AG09319 (cell line): ENCODE measurements around the gene TSC1.
"Not testable (repeated sequence)": the region's sequence is repeated elsewhere in the genome, so short reads cannot be mapped to it uniquely, and the experiment has no call there.

Experiments
- DNase-seq: peaks from one replicate; pipeline ENCODE4 v3.0.0-alpha.2; 2010; ENCODE audit warnings: low read depth; ENCODE audit errors: extremely low read depth
- CTCF ChIP-seq: IDR thresholded peaks from 2 replicates; pipeline ENCODE4 v1.5.1; 2011; ENCODE audit warnings: low read depth, mild to moderate bottlenecking, inconsistent platforms, low read length, moderate library complexity

Gene TSC1

DNA sequence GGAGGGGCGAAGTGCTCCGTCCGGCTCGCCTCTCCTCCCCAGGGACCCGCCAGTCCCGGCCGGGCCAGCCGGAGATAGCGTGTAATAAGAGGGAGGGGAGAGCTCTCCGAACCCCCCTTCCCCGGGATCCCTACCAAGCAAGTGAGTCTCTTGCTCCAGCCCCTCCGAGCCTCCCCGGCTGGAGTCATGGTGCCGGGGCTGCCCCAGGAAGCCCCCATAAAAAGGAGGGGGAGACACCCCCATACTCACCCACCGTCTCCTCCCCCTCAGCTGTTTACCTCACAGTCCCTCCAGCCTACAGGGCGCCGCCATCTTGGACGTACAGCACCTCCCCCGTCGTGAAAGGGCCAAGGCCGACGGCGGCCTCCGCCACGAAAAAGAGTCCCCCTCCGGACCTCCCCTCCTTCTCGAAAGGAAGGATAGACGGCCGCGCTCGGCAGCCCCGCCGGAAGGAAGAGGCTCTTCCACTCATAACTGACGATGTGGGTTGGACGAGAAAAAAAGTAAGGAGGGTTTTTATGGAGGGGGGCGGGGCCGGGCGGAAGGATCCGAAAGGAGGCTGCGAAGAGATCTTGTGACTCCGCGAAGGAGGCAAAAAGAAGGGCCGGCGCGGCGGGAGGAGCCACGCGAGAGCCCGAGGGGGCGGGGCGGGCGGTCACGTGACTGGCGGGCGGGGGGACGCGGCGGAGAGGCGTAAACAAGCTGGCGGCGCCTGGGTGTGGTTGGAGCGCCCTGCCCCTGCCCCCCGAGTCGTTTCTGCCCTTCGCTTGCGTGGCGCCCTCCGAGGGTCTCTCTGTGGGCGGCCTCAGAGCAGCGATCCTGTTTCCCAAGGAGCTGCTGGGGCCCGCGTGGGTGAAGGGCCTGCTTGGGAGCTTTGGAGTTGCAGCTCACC lies at the start of gene TSC1:
TSS of gene TSC1 (minus strand) at position 323 of the 892 bp plus-strand sequence. CDS start 15,744 bp downstream, outside the sequence.
- TF ChIP-seq CTCF, result no peak
- DNase-seq, result peak; percentile 94

DNA sequence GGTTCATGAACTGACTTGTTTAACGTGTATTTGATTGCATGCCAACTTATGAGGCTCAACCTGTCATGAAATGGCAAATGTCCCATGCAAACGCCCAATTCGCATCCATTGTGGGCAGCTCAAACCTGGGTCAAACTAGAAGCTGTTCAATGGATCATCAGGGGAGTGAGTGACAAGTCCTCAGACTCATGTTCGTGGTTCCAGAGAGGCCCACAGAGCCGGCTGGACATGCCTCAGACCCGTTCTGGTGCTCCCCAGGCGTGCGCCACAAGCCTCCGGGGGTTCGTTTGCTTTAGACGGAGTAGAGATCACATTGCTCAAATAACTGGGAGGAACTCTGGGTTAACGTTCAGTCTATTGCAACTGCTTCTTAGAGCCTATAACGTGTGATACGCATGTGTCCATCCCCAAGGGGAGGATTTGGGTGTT lies 49.1 kb upstream of the TSC1 start:
- no peak for DNase-seq
- no peak for TF ChIP-seq CTCF

DNA sequence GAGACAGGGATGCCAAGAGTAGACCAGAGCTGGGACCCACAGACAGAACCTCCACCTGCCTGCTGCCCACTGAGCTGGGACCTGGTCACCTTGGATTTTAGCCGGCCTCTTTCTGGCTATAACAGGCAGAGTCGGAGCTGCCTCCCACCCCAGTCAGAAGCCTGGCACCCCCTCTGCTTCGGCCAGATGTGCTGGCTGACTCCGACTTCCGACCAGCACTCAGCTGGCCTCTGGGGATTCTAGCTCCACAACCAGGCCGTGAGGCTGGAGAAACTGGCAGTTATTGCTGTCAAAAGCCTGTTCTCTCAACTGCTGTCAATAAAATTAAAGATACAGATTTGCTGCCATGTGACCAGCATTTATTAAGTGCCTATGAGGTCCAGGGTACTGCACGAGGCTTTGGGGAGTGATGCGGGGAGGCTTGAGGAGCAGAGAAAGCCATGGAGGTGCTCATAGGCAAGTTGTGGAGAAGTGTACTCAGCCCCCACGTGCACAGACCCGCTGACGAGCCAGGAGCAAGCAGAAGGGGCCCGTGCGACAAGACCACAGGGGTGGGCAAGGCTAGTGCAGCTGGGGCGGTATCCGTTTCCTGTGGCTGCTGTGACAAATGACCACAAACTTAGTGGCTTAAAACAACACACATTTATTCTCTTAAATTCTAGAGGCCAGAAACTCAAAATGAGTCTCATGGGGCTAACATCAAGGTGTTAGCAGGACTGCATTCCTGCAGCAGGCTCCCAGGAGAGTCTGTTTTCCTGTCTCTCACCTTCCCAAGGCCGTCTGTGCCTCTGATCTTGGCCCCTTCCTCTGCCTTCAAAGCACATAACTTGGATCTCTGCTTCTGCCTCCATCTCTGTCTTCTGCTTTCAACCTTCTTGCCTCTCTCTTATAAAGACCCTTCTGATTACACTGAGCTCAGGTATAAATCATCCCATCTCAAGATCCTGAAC lies 47.2 kb upstream of the TSC1 start:
- DNase-seq, result no peak

DNA sequence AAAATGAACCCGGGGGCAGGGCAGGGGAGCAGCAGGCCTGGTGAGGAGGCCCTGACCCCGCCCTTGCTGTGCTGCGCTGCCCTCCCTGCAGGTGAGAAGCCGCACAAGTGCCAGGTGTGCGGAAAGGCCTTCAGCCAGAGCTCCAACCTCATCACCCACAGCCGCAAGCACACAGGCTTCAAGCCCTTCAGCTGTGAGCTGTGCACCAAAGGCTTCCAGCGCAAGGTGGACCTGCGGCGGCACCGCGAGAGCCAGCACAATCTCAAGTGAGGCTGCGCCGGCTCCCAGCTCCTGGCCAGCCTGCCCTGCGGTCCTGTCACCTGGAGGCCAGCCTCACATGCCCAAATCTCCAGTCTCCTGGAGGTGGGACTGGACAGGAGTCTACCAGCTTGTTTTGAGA lies 46.4 kb upstream of the TSC1 start:
- no peak for DNase-seq
- no peak for TF ChIP-seq CTCF

More for the DNA sequence above, 47.2 kb upstream of the TSC1 start:
- TF ChIP-seq CTCF, result no peak

DNA sequence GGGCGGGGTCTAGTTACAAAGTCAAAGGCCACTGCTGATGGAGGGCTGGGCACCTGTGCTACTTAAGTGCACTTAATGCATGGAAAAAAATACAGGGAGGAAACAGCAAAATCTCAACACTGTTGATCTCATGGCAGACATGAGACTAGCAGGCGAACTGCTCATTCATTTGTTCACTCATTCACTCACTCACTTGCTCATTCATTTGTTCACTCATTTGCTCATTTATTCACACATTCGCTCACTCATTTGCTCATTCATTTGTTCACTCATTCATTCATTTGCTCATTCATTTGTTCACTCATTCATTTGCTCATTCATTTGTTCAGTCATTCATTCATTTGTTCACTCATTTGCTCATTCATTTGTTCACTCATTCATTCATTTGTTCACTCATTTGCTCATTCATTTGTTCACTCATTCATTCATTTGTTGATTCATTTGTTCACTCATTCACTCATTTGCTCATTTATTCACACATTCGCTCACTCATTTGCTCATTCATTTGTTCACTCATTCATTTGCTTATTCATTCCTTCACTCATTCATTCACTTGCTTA lies 45.7 kb upstream of the TSC1 start:
- not testable (repeated sequence) for DNase-seq

GRCh38 chr9:132989414-132989996 lies 45.1 kb upstream of the TSC1 start:
- no peak for DNase-seq
- no peak for TF ChIP-seq CTCF

DNA sequence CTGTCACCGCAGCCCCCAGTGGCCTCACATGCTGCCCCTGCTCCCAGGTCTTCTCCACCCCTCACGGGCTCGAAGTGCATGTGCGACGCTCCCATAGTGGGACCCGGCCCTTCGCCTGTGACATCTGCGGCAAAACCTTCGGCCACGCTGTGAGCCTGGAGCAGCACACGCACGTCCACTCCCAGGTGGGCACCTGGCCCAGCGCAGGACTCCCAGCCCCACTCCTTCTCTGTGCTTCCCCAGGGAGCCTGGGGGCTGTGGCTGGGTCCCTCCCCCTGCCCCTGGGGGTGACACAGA lies 44.5 kb upstream of the TSC1 start:
- no peak for DNase-seq
- no peak for TF ChIP-seq CTCF
